H54 (cell line): ENCODE data around the gene GCK.
"Not testable (repeated sequence)": the region's sequence is repeated elsewhere in the genome, so short reads cannot be mapped to it uniquely, and the experiment has no call there.

Source experiments
- DNase-seq: peaks from one replicate; pipeline ENCODE4 v3.0.0; 2011; ENCODE audit warnings: low spot score, mixed read lengths; ENCODE audit not compliant: insufficient read length
- FAIRE-seq: peaks from 3 replicates; lab custom pipeline; 2011; peaks lifted over from hg19 to GRCh38; lab: Jason Lieb, UNC
- POLR2A ChIP-seq: IDR thresholded peaks from 2 replicates; pipeline ENCODE4 v1.6.1; 2011; ENCODE audit warnings: low read depth, mild to moderate bottlenecking, low read length

GCK gene

DNA sequence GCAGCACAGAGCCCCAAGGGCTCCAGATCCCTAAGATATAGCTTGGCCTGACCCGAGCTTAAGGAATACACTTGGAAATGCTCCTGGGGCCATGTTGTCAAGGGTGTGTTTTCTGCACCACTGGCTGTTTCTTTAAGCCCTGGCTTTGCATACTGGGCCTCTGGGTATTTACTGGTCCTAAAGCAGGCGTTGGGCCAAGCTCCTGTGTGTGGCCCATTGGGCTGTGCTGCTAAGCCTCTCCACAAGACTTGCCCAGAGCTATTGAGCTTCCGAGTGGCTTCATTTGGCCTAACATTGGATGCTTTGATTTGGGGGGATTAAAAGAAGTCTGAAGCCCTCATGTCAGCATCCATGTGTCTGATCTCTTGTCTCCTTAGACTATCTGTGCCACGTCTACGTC lies 16.8 kb upstream of the GCK start:
- FAIRE-seq (no peak), DNase-seq (no peak)
- TF ChIP-seq POLR2A: no peak

DNA sequence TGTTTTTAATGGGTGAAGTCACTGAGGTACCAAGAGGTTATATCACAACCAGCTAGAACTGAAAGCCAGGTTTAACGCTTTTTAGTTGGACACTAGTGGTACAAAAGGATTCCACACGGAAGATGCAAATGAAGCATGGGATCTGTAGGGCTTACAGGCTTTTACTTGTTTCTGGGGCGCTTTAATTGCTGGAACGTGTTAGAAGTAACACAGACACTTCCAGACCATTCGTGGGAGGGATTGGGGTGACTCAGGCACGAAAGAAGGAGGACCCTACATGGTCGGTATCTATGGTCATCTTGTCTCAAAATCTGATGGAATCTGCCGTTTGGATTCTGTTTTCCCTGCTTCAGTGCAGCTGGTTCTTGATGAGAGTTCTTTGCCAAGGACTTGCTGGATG lies 12.6 kb upstream of the GCK start:
- no peak for DNase-seq
- no peak for FAIRE-seq
- no peak for TF ChIP-seq POLR2A

- peak; percentile 97 for TF ChIP-seq POLR2A
- FAIRE-seq: no peak
- DNase-seq: peak; percentile 100
Observed at GRCh38 chr7:44200699-44201461, 11.6 kb upstream of the GCK start, which contains the start of gene YKT6. YKT6 (plus strand) TSS chr7:44200978; CDS start chr7:44201136, 158 bp downstream.

DNA sequence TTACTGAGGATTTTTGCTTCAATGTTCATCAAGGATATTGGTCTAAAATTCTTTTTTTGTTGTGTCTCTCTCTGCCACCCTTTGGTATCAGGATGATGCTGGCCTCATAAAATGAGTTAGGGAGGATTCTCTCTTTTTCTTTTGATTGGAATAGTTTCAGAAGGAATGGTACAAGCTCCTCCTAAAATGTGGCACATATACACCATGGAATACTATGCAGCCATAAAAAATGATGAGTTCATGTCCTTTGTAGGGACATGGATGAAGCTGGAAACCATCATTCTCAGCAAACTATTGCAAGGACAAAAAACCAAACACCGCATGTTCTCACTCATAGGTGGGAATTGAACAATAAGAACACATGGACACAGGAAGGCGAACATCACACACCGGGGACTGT lies 10.9 kb upstream of the GCK start:
- FAIRE-seq: not testable (repeated sequence)

GRCh38 chr7:44197474-44197873 lies 8.2 kb upstream of the GCK start:
- TF ChIP-seq POLR2A: no peak
- DNase-seq (no peak), FAIRE-seq (no peak)

More for the DNA sequence above, 10.9 kb upstream of the GCK start:
- DNase-seq: not testable (repeated sequence)

DNA sequence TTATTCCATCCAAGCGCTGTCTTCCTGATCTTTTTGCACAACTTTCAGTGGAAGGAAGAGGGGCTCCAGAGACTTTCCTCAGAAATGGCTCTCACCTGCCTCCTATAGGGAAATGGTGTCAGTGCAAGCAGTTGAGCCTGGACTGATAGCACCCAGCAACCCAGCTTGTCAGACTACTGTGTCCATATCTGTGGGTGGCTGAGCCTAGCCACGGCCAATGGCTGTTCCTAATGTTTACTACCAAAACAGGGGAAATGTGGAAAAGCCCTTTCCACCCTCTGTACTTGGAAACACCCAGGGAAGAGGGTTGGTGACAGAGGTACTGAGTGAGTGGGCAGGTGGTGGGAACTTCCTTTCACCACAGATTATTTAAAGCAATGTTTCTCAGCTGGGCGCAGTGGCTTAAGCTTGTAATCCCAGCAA lies 7.2 kb upstream of the GCK start:
- no peak for FAIRE-seq
- DNase-seq: peak; percentile 83
- TF ChIP-seq POLR2A: no peak

DNA sequence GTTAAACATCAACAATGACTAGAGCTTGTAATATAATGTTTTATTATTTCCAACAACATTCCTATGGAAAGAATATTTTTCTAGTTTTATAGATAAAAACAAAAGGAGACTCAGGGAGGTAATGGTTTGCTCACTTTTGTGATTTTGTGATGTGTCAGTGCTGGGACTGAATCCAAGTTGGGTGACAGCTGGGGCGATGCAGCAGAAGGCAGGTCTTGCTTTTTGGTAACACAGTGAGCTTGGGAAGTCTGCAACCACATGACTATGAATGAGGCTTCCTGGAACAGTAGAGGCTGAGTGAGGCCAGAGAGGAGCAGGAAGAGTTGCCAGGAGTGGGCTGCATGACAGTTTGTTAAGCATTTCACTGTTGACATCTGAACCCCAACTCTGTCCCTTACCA lies 6.7 kb upstream of the GCK start:
- DNase-seq: no peak
- no peak for FAIRE-seq
- TF ChIP-seq POLR2A: no peak

DNA sequence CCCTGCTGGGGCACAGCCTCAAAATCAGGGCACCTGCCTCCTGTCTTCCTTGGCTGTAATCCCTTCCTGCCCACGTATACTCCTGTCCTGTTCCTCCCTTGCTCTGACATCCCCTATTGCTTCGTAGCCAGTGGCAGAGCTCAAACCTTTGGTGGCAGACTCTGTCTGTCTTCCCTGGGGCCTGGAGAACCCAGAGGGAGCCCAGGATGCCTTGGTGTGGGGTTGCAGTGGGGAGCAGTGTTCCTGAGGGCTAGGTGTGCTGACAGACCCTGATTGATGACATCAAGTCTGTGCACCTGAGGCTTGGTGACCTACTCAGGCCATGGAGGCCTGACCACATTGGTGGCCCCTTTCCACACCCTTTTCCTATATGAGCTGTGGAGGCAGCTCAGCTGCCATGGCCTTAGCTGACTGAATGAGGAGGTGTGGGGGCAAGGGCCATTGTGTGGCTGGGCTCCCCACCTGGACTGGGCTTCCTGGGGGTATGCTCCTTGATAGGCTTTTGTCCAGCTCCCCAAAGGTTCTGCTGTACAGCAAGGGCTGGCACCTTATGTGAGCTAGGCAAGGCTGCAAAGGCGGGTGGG lies 5.4 kb upstream of the GCK start:
- FAIRE-seq (no peak), DNase-seq (no peak)
- no peak for TF ChIP-seq POLR2A

DNA sequence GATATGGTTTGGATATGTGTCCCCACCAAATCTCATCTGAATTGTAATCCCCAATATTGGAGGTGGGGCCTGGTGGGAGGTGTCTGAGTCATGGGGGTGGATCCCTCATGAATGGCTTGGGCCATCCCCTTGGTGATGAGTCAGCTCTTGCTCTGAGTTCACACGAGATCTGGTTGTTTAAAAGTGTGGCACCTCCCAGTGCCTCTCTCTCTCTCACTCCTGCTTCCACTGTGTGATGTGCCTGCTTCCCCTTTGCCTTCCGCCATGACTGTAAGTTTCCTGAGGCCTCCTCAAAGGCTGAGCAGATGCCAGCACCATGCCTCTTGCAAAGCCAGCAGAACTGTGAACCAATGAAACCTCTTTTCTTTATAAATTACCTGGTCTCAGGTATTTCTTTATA lies 4.8 kb upstream of the GCK start:
- FAIRE-seq: no peak

GRCh38 chr7:44193011-44193802 lies 4.0 kb upstream of the GCK start:
- no peak for TF ChIP-seq POLR2A
- no peak for FAIRE-seq
- no peak for DNase-seq

More for the DNA sequence above, 4.8 kb upstream of the GCK start:
- TF ChIP-seq POLR2A: 0 out of 2 replicates have a peak, but pooled peaks have one; percentile 21
- no peak for DNase-seq

DNA sequence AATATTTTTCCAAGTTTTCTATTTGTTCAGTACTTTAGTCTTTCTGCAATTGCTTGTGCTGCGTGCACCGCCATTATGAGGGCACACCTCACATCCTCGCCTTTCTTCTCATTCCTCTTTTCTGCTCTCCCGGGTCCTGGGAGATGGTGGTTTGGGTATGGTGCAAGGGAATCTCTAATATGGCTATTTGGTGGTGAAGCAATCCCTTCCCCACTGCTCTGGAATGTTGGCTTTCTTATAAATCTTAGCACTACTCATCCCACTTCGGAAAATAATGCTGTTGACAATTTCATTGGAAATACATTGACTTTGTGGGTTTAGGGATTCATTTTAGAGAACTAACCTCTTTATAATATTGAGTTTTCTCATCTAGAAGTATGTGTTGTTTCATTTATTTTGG lies 1.9 kb upstream of the GCK start:
- no peak for FAIRE-seq
- TF ChIP-seq POLR2A: no peak
- no peak for DNase-seq

GRCh38 chr7:44189993-44190872 lies 994 bp upstream of the GCK start:
- FAIRE-seq (no peak), DNase-seq (no peak)
- TF ChIP-seq POLR2A: no peak

- FAIRE-seq (no peak), DNase-seq (no peak)
- no peak for TF ChIP-seq POLR2A
Observed at GRCh38 chr7:44188480-44189225, 586 bp downstream of the GCK start.
